22Rv1 (cell line): Measurements from ENCODE around the gene KIAA1958.

Source experiments
- H3K27ac ChIP-seq: fragments of 450-650 bp; 2 replicates; pipeline ENCODE4 v1.5.1; 2017
- ZFX ChIP-seq: fragments of 450-650 bp; IDR thresholded peaks from 2 replicates; pipeline ENCODE4 v1.6.1; 2017; ENCODE audit warnings: antibody characterized with exemption, borderline replicate concordance
- TF ChIP-seq, protein P1 (sequence below): fragments of 450-650 bp; IDR thresholded peaks from 2 replicates; pipeline ENCODE4 v1.5.1; 2017; ENCODE audit warnings: mild to moderate bottlenecking

The KIAA1958 gene

GRCh38 chr9:112642126-112642525 is 155.5 kb downstream of the KIAA1958 start:
- TF ChIP-seq ZFX: no peak
- TF ChIP-seq, protein P1, sequence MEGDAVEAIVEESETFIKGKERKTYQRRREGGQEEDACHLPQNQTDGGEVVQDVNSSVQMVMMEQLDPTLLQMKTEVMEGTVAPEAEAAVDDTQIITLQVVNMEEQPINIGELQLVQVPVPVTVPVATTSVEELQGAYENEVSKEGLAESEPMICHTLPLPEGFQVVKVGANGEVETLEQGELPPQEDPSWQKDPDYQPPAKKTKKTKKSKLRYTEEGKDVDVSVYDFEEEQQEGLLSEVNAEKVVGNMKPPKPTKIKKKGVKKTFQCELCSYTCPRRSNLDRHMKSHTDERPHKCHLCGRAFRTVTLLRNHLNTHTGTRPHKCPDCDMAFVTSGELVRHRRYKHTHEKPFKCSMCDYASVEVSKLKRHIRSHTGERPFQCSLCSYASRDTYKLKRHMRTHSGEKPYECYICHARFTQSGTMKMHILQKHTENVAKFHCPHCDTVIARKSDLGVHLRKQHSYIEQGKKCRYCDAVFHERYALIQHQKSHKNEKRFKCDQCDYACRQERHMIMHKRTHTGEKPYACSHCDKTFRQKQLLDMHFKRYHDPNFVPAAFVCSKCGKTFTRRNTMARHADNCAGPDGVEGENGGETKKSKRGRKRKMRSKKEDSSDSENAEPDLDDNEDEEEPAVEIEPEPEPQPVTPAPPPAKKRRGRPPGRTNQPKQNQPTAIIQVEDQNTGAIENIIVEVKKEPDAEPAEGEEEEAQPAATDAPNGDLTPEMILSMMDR: no peak
- H3K27ac ChIP-seq: no peak overlapping the region

GRCh38 chr9:112647596-112647995 is 161.0 kb downstream of the KIAA1958 start:
- H3K27ac ChIP-seq: no peak overlapping the region
- TF ChIP-seq, protein P1: no peak
- TF ChIP-seq ZFX: no peak

DNA sequence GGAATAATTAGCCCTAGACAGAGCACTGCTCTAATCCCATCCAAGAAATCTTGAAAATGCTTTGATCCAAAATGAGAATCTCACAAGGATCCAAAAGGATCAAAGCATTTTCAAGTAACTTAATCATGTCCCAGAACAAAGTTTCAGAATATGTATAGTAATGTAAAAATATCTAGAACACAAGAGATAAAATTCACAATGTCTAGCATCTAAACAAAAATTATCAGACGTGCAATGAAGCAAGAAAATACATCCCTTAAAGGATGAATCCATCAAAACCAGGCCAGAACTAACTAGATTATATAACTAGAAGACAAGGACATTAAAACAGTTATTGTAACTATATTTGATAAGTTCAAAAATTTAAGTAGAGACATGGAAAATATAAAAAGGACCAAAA is 162.0 kb downstream of the KIAA1958 start:
- TF ChIP-seq, protein P1: no peak
- TF ChIP-seq ZFX: no peak
- no peak overlapping the region for H3K27ac ChIP-seq

- H3K27ac ChIP-seq: no peak overlapping the region
These were observed 167.7 kb downstream of the KIAA1958 start for GRCh38 chr9:112654282-112654681.

GRCh38 chr9:112655668-112656067 is 169.0 kb downstream of the KIAA1958 start:
- no peak for TF ChIP-seq ZFX
- TF ChIP-seq, protein P1: no peak
- no peak overlapping the region for H3K27ac ChIP-seq

More at GRCh38 chr9:112654282-112654681, 167.7 kb downstream of the KIAA1958 start:
- TF ChIP-seq, protein P1: no peak
- TF ChIP-seq ZFX: no peak

DNA sequence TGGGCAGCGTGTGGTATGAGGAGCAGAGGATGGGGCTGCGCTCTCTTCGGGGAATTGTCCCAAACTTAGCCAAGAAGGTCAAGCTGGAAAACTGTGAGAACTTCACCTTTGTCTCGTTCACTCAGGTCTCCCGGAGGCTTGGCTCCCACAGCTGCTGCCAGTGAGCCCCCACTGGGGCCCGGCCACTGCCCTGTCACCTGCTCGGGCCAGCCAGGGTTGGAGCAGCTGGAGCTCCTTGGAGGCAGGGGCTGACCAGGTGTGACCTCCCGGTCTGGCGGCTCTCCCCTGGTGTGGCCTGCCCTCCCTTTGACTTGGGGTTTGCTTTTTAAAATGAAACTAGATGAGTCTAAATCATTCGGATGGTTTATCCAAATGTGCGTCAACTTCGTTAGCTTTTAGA is 173.3 kb downstream of the KIAA1958 start:
- H3K27ac ChIP-seq: no peak overlapping the region
- no peak for TF ChIP-seq ZFX
- TF ChIP-seq, protein P1: no peak

DNA sequence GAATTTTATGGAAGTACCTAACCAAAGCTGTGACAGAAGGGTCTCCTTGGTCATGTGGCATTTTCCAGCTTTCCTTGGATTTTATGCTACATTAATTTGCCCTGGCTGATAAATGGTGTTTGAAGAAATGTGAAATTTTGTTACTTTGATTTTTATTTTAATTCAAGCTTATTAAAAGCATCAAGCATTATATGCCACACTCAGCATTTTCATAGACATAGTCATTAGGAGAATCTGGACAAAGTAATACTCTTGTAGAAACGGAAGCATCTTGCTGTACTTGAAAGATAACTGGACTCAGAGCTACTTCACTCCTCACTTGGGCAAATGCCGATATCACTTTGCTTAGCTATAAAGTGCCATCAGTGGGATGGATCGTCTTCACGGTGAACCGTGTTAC is 177.1 kb downstream of the KIAA1958 start:
- TF ChIP-seq, protein P1: no peak
- no peak for TF ChIP-seq ZFX
- H3K27ac ChIP-seq: no peak overlapping the region
